HCT116 (cell line): ENCODE data around the gene ITFG1. TPM values are rescaled to one million over a fixed set of nuclear protein-coding genes. Genes with fewer than 3 reads are reported as not detected.

Experiments used
- ATAC-seq: fragments of 200-7000 bp; cut with Tn5 transposase; 2 replicates; pipeline ENCODE4 v1.9.1; 2020; ENCODE audit warnings: mild to moderate bottlenecking, moderate library complexity
- BruUV-seq: library from RNA; stranded (reverse); fragments of 400-500 nt; replicated peaks from 2 replicates; lab custom pipeline; 2021; lab: Mats Ljungman, UMichigan
- CTCF ChIA-PET: fragments of 300-600 bp; sonication (Branson Sonifier 250); formaldehyde crosslinking; loops from one replicate; lab custom pipeline; 2021; ENCODE audit warnings: antibody characterized with exemption; lab: Charles Lee
- POLR2A ChIA-PET: fragments of 300-600, 350-600 bp; sonication (Branson Sonifier 250); formaldehyde crosslinking; loops from one replicate; lab custom pipeline; 2021; ENCODE audit warnings: antibody characterized with exemption; lab: Charles Lee
- RAD21 ChIA-PET, 2 experiments: fragments of 300-600 bp; sonication (Branson Sonifier 250); formaldehyde crosslinking; loops; one replicate each; lab custom pipeline; 2023; ENCODE audit warnings: low total read pairs in 2 of 2; ENCODE audit not compliant: uncharacterized antibody in 2 of 2, unreplicated experiment in 2 of 2, low non-redundant PET in 1 of 2; lab: Charles Lee
- DNase-seq: peaks from one replicate; pipeline ENCODE4 v3.0.0-alpha.2; 2010; ENCODE audit warnings: low read depth, low spot score
- H2AFZ ChIP-seq: fragments of 200-600 bp; shearing (Covaris generic), sonication (generic); 2 replicates; pipeline ENCODE4 v1.6.1; 2017; ENCODE audit warnings: low read depth, mixed run types, mixed read lengths, antibody characterized with exemption, low read length; ENCODE audit not compliant: poor library complexity, severe bottlenecking
- H3K27ac ChIP-seq: 2 replicates; pipeline ENCODE4 v1.5.1; 2012; ENCODE audit warnings: low read depth, low read length
- H3K27me3 ChIP-seq: fragments of 200-600 bp; sonication (generic); 2 replicates; pipeline ENCODE4 v1.6.1; 2016; ENCODE audit warnings: mixed run types, low read length, mixed read lengths; ENCODE audit not compliant: insufficient read depth
- H3K36me3 ChIP-seq, 2 experiments: fragments of 200-500 bp in 1 of 2; fragments of 200-600 bp in 1 of 2; sonication (Bioruptor generic) in 1 of 2; sonication (generic) in 1 of 2; 2 replicates each; pipeline versions ENCODE4 v1.5.1 to v1.6.1; 2014 to 2016; ENCODE audit warnings: low read length in 2 of 2, inconsistent platforms in 1 of 2, mixed read lengths in 1 of 2, mixed run types in 1 of 2; ENCODE audit not compliant: insufficient read depth in 2 of 2, control insufficient read depth in 1 of 2
- H3K4me1 ChIP-seq, 2 experiments: fragments of 200-600 bp in 1 of 2; sonication (generic) in 1 of 2; 2 replicates each; pipeline versions ENCODE4 v1.5.1 to v1.6.1; 2012 to 2017; ENCODE audit warnings: low read length in 2 of 2, inconsistent platforms in 1 of 2, mild to moderate bottlenecking in 1 of 2, mixed read lengths in 1 of 2, mixed run types in 1 of 2, moderate library complexity in 1 of 2; ENCODE audit not compliant: insufficient read depth in 2 of 2, control insufficient read depth in 1 of 2
- H3K4me2 ChIP-seq: fragments of 200-600 bp; sonication (generic); 2 replicates; pipeline ENCODE4 v1.6.1; 2017; ENCODE audit warnings: mixed run types, low read length, mixed read lengths
- H3K4me3 ChIP-seq, 2 experiments: fragments of 200-600 bp in 1 of 2; sonication (generic) in 1 of 2; replicated peaks in 1 of 2; 2 replicates each; pipeline ENCODE4 v1.5.1; 2011 to 2016; ENCODE audit warnings: low read length in 2 of 2, control low read depth in 1 of 2, low read depth in 1 of 2, mild to moderate bottlenecking in 1 of 2, mixed read lengths in 1 of 2, mixed run types in 1 of 2
- H3K79me2 ChIP-seq: fragments of 200-600 bp; sonication (generic); 2 replicates; pipeline ENCODE4 v1.6.1; 2017; ENCODE audit warnings: mild to moderate bottlenecking, mixed run types, low read length, moderate library complexity, mixed read lengths; ENCODE audit not compliant: insufficient read depth
- H3K9ac ChIP-seq: fragments of 200-600 bp; sonication (generic); 2 replicates; pipeline ENCODE4 v1.6.1; 2016; ENCODE audit warnings: low read length, mixed read lengths
- H3K9me2 ChIP-seq: fragments of 200-600 bp; sonication (generic), shearing (Covaris generic); 2 replicates; pipeline ENCODE4 v1.6.1; 2017; ENCODE audit warnings: mixed run types, mild to moderate bottlenecking, moderate library complexity; ENCODE audit not compliant: insufficient read depth
- H3K9me3 ChIP-seq, 2 experiments: fragments of 200-500 bp in 1 of 2; fragments of 200-600 bp in 1 of 2; sonication (Bioruptor generic) in 1 of 2; sonication (generic) in 1 of 2; 2 replicates each; pipeline ENCODE4 v1.6.1; 2014 to 2017; ENCODE audit warnings: low read length in 2 of 2, mixed read lengths in 2 of 2, inconsistent platforms in 1 of 2, low read depth in 1 of 2, mild to moderate bottlenecking in 1 of 2, mixed run types in 1 of 2, moderate library complexity in 1 of 2; ENCODE audit not compliant: control insufficient read depth in 1 of 2, insufficient read depth in 1 of 2
- H4K20me1 ChIP-seq: fragments of 200-600 bp; sonication (generic), shearing (Covaris generic); 2 replicates; pipeline ENCODE4 v1.6.1; 2017; ENCODE audit warnings: mixed run types, mild to moderate bottlenecking, moderate library complexity; ENCODE audit not compliant: insufficient read depth
- CBX3 ChIP-seq: IDR thresholded peaks from 2 replicates; pipeline ENCODE4 v1.6.1; 2012; ENCODE audit warnings: low read depth
- CEBPB ChIP-seq: IDR thresholded peaks from 2 replicates; pipeline ENCODE4 v1.6.1; 2012; ENCODE audit warnings: low read depth
- EGR1 ChIP-seq: IDR thresholded peaks from 2 replicates; pipeline ENCODE4 v1.6.1; 2012; ENCODE audit warnings: low read depth
- SRF ChIP-seq: IDR thresholded peaks from 2 replicates; pipeline ENCODE4 v1.6.1; 2012; ENCODE audit warnings: low read depth
- TCF7L2 ChIP-seq: IDR thresholded peaks from 2 replicates; pipeline ENCODE4 v1.7.0; 2011; ENCODE audit warnings: borderline replicate concordance, inconsistent platforms; ENCODE audit not compliant: insufficient read depth, insufficient read length; ENCODE audit errors: extremely low read depth
- ZFX ChIP-seq: fragments of 450-650 bp; IDR thresholded peaks from 2 replicates; pipeline ENCODE4 v1.6.1; 2017
- intact Hi-C: fragments of 100-400 bp; cut with micrococcal nuclease; formaldehyde crosslinking; loops from 2 replicates; pipeline ENCODE4 v1.10.0; 2022
- total RNA-seq: library from RNA; stranded (reverse); gene quantifications from one replicate; pipeline ENCODE4 v1.2.1, GENCODE V29; 2021; ENCODE audit not compliant: unreplicated experiment
- TF ChIP-seq, protein P1 (sequence below): IDR thresholded peaks from 2 replicates; pipeline ENCODE4 v1.6.1; 2011; ENCODE audit warnings: mild to moderate bottlenecking, low read length, moderate library complexity; ENCODE audit not compliant: insufficient replicate concordance; ENCODE audit errors: extremely low read depth
- TF ChIP-seq, protein P2 (sequence below): IDR thresholded peaks from 2 replicates; pipeline ENCODE4 v1.6.1; 2012

Gene ITFG1
- total RNA-seq, 1 experiment from 2014 or later = 24.9 TPM

DNA sequence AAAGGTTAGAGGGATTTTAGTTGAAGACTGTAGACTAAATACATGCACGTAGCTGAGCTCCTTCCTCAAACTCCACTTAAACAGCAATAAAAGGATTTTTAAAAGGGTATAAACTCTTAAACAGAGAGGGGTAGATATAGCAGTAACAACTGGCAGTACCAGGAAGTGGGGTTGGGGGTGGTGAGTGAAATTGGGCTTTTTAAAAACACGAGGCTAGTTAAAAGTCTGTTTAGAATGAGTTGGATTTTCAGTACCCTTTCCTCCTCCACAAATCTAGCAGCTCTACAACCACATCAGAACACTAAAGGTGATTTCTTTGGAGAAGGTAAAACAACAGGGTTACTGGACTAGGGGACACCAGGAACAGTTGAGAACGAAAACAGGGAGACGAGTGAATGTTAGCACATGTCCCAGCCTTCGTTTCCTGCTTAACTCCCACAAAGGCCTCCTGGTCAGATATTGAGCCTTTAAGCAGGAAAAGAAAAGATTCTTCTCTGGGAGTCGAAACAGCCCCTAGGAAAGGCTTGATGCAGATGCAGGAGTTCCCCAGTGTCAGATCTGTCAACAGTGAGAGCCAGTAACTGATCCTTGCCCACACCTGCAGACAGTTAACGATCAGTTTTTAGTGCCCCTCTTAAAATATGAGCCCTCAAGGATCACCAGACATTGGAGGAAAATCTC lies 331.0 kb downstream of the ITFG1 start:
- TF ChIP-seq CEBPB = no peak
- no peak for TF ChIP-seq EGR1
- TF ChIP-seq SRF = no peak
- TF ChIP-seq, protein P1, sequence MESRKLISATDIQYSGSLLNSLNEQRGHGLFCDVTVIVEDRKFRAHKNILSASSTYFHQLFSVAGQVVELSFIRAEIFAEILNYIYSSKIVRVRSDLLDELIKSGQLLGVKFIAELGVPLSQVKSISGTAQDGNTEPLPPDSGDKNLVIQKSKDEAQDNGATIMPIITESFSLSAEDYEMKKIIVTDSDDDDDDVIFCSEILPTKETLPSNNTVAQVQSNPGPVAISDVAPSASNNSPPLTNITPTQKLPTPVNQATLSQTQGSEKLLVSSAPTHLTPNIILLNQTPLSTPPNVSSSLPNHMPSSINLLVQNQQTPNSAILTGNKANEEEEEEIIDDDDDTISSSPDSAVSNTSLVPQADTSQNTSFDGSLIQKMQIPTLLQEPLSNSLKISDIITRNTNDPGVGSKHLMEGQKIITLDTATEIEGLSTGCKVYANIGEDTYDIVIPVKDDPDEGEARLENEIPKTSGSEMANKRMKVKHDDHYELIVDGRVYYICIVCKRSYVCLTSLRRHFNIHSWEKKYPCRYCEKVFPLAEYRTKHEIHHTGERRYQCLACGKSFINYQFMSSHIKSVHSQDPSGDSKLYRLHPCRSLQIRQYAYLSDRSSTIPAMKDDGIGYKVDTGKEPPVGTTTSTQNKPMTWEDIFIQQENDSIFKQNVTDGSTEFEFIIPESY = no peak
- no peak for TF ChIP-seq CBX3
- no peak for TF ChIP-seq TCF7L2
- TF ChIP-seq, protein P2, sequence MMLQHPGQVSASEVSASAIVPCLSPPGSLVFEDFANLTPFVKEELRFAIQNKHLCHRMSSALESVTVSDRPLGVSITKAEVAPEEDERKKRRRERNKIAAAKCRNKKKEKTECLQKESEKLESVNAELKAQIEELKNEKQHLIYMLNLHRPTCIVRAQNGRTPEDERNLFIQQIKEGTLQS = no peak
- TF ChIP-seq ZFX = no peak
- no peak overlapping the region for H2AFZ ChIP-seq
- H3K4me3 ChIP-seq = no peak overlapping the region
- no peak overlapping the region for H3K9ac ChIP-seq
- no peaks in the 10 kb centered on the region for H3K79me2 ChIP-seq
- no TSS peak for BruUV-seq
- H3K9me3 ChIP-seq = no peaks in the 10 kb centered on the region
- CTCF ChIA-PET = interaction anchor here (1.0 to 1.2 kb wide), 2 partner anchors 12 to 18 kb away, joined by 3 to 4 read pairs; no protein-coding TSS in a partner anchor
- RAD21 ChIA-PET = no interaction called here
- H3K36me3 ChIP-seq = no peaks in the 10 kb centered on the region
- intact Hi-C loops = no loop called here
- H3K27ac ChIP-seq = no peak overlapping the region
- DNase-seq (no peak), ATAC-seq (no peak)
- H3K9me2 ChIP-seq = 0 out of 2 replicates have a peak, but pooled peaks cover 4% of the 10 kb centered on the region
- H3K27me3 ChIP-seq = no peaks in the 10 kb centered on the region
- POLR2A ChIA-PET = no interaction called here
- H3K4me1 ChIP-seq = no peaks in the 10 kb centered on the region
- H4K20me1 ChIP-seq = no peaks in the 10 kb centered on the region
- H3K4me2 ChIP-seq = no peak overlapping the region
